Gastroesophageal sphincter (tissue), 4 donors: ENCODE data around the gene UBAP1L. TPM values are rescaled to one million over a fixed set of nuclear protein-coding genes. Genes with fewer than 3 reads are reported as not detected.

Experiments used
- ATAC-seq: fragments of 150-250 bp; one replicate; pipeline ENCODE4 v1.9.1; 2016; ENCODE audit warnings: mild to moderate bottlenecking, moderate library complexity
- H3K27ac ChIP-seq, 4 donors: fragments of 200-600 bp; sonication (generic) in 3 of 4; 1 replicate in 3 of 4; 2 replicates in 1 of 4; pipeline ENCODE4 v1.5.1; 2016 to 2019
- H3K27me3 ChIP-seq: fragments of 200-600 bp; sonication (generic); one replicate; pipeline ENCODE4 v1.5.1; 2019
- H3K36me3 ChIP-seq, 2 donors: fragments of 200-600 bp; sonication (generic); one replicate each; pipeline ENCODE4 v1.5.1; 2019; ENCODE audit warnings: control low read depth in 1 of 2
- H3K4me1 ChIP-seq, 3 donors: fragments of 200-600 bp; sonication (generic); 1 replicate in 2 of 3; 2 replicates in 1 of 3; pipeline ENCODE4 v1.5.1; 2016 to 2019; ENCODE audit warnings: control low read depth in 2 of 3
- H3K4me3 ChIP-seq, 2 donors: fragments of 200-600 bp; sonication (generic); one replicate each; pipeline ENCODE4 v1.5.1; 2019; ENCODE audit warnings: mild to moderate bottlenecking in 1 of 2, moderate library complexity in 1 of 2
- H3K9me3 ChIP-seq, 3 donors: fragments of 200-600 bp; sonication (generic); one replicate each; pipeline ENCODE4 v1.5.1; 2017 to 2019; ENCODE audit warnings: control low read depth in 2 of 3
- EP300 ChIP-seq: sonication (generic); formaldehyde crosslinking; IDR thresholded peaks from one replicate; pipeline ENCODE4 v1.6.1; 2017; ENCODE audit warnings: antibody characterized with exemption, mild to moderate bottlenecking
- POLR2A ChIP-seq, 2 donors: fragments of 450-650 bp; IDR thresholded peaks; one replicate each; pipeline ENCODE4 v1.6.1; 2017; ENCODE audit warnings: antibody characterized with exemption in 2 of 2, mild to moderate bottlenecking in 2 of 2, moderate library complexity in 1 of 2
- POLR2AphosphoS5 ChIP-seq: sonication (generic); formaldehyde crosslinking; IDR thresholded peaks from one replicate; pipeline ENCODE4 v1.6.1; 2017; ENCODE audit warnings: antibody characterized with exemption
- WGBS, 2 donors: methylation state at CpG; one replicate each; pipeline ENCODE4 v1.1.5; 2018; ENCODE audit warnings: low coverage in 1 of 2; 5-methylcytosine and 5-hydroxymethylcytosine counted together
- total RNA-seq, 4 donors: library from RNA; depleted of rRNA; stranded (reverse); fragments of >200 nt; gene quantifications; one replicate each; pipeline ENCODE4 v1.1.0, GENCODE V29; 2016
- TF ChIP-seq, protein P1 (sequence below), 4 experiments: fragments of 200-600 bp in 2 of 4; fragments of 450-650 bp in 2 of 4; sonication (generic) in 1 of 4; IDR thresholded peaks; one replicate each; pipeline ENCODE4 v1.5.1; 2017 to 2019; ENCODE audit warnings: antibody characterized with exemption in 4 of 4, mild to moderate bottlenecking in 2 of 4, moderate library complexity in 2 of 4

The UBAP1L gene
- total RNA-seq, 4 donors from 2014 or later, result 0.12 to 7.5 (median 3.0) TPM

- Histone ChIP-seq H3K4me3 (no peak overlapping the region), H3K36me3 (peaks cover 0 to 72% of the 10 kb centered on the region in 2 donors), H3K4me1 (peaks cover 4 to 89% (median 27%) of the 10 kb centered on the region in 3 donors), H3K9me3 (no peaks in the 10 kb centered on the region), H3K27ac (peak overlapping the region in 3 of 4 donors; percentile 74 to 95 (median 93)), H3K27me3 (no peaks in the 10 kb centered on the region)
- 84% methylated on average over 3 of the region's 8 CpGs; no CpG with 5 or more reads in 1 of the 2 donors for WGBS, 2 donors
- TF ChIP-seq POLR2A (IDR thresholded peaks at IDR 0.05), result no peak
- ATAC-seq, result no peak
Measured at GRCh38 chr15:65057549-65057940, 57.5 kb downstream of the UBAP1L start.

- ATAC-seq, result no peak
- Histone ChIP-seq H3K4me1 (peaks cover 4 to 84% (median 21%) of the 10 kb centered on the region in 3 donors), H3K27ac (peak overlapping the region in 3 of 4 donors; percentile 74 to 95 (median 93)), H3K4me3 (no peak overlapping the region), H3K27me3 (no peaks in the 10 kb centered on the region), H3K9me3 (no peaks in the 10 kb centered on the region), H3K36me3 (peaks cover 0 to 76% of the 10 kb centered on the region in 2 donors)
- TF ChIP-seq EP300 (no peak), POLR2AphosphoS5 (no peak), POLR2A (IDR thresholded peaks at IDR 0.05) (no peak)
- TF ChIP-seq, protein P1, sequence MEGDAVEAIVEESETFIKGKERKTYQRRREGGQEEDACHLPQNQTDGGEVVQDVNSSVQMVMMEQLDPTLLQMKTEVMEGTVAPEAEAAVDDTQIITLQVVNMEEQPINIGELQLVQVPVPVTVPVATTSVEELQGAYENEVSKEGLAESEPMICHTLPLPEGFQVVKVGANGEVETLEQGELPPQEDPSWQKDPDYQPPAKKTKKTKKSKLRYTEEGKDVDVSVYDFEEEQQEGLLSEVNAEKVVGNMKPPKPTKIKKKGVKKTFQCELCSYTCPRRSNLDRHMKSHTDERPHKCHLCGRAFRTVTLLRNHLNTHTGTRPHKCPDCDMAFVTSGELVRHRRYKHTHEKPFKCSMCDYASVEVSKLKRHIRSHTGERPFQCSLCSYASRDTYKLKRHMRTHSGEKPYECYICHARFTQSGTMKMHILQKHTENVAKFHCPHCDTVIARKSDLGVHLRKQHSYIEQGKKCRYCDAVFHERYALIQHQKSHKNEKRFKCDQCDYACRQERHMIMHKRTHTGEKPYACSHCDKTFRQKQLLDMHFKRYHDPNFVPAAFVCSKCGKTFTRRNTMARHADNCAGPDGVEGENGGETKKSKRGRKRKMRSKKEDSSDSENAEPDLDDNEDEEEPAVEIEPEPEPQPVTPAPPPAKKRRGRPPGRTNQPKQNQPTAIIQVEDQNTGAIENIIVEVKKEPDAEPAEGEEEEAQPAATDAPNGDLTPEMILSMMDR (IDR thresholded peaks at IDR 0.05), result no peak
- 68 to 75% methylated on average over 2 to 8 of the region's 8 CpGs for WGBS, 2 donors
Measured at GRCh38 chr15:65056868-65057548, 58.0 kb downstream of the UBAP1L start.

DNA sequence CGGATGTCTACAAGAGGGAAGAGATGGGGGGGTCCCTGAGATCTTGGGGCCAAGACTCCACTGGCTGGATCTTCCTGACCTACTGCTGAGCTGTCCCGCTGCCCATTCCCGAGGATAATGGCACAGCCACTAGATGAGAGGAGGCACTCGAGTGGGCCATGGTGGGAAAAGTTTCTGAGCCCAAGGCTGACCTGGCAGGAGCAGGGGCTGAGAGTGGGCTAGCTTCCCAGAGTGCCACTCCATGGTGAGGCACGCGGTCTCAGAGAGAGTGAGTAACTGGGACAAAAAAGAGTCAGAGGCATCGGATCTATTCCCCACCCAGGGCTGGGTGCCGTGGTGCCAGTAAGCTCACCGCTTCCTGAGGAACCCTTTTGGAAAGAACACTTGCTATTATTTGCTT, 58.9 kb downstream of the UBAP1L start:
- H3K4me1 ChIP-seq, result peaks cover 2 to 77% (median 20%) of the 10 kb centered on the region in 3 donors
- ATAC-seq, result no peak
- 67 to 78% methylated on average over 3 to 6 of the region's 9 CpGs for WGBS, 2 donors
- H3K9me3 ChIP-seq, result no peaks in the 10 kb centered on the region
- H3K4me3 ChIP-seq, result no peak overlapping the region
- no peaks in the 10 kb centered on the region for H3K27me3 ChIP-seq
- peaks cover 0 to 85% of the 10 kb centered on the region in 2 donors for H3K36me3 ChIP-seq
- TF ChIP-seq POLR2A (IDR thresholded peaks at IDR 0.05) (no peak), POLR2AphosphoS5 (no peak), EP300 (no peak)
- TF ChIP-seq, protein P1 (IDR thresholded peaks at IDR 0.05), result no peak
- peak overlapping the region; percentile 22 to 95 (median 84) for H3K27ac ChIP-seq

GRCh38 chr15:65055201-65055870, 59.7 kb downstream of the UBAP1L start:
- H3K27me3 ChIP-seq, result no peaks in the 10 kb centered on the region
- H3K4me1 ChIP-seq, result peaks cover 0 to 74% (median 19%) of the 10 kb centered on the region in 3 donors
- H3K9me3 ChIP-seq, result no peaks in the 10 kb centered on the region
- no peak overlapping the region for H3K4me3 ChIP-seq
- peak overlapping the region; percentile 22 to 95 (median 84) for H3K27ac ChIP-seq
- peaks cover 0 to 88% of the 10 kb centered on the region in 2 donors for H3K36me3 ChIP-seq
- 25% methylated on average over 2 of the region's 6 CpGs; no CpG with 5 or more reads in 1 of the 2 donors for WGBS, 2 donors
- TF ChIP-seq POLR2AphosphoS5, result no peak
- TF ChIP-seq POLR2A (IDR thresholded peaks at IDR 0.05), result no peak
- TF ChIP-seq EP300, result no peak
- TF ChIP-seq, protein P1 (IDR thresholded peaks at IDR 0.05), result no peak
- ATAC-seq, result peak; percentile 55

GRCh38 chr15:65054333-65055200, 60.4 kb downstream of the UBAP1L start:
- H3K4me3 ChIP-seq, result no peak overlapping the region

More at GRCh38 chr15:65054333-65055200, 60.4 kb downstream of the UBAP1L start:
- Histone ChIP-seq H3K9me3 (no peaks in the 10 kb centered on the region), H3K27me3 (no peaks in the 10 kb centered on the region), H3K36me3 (peaks cover 0 to 86% of the 10 kb centered on the region in 2 donors), H3K4me1 (peaks cover 0 to 74% (median 26%) of the 10 kb centered on the region in 3 donors), H3K27ac (peak overlapping the region; percentile 1 to 95 (median 84))
- 4% methylated on average over 4 of the region's 26 CpGs; no CpG with 5 or more reads in 1 of the 2 donors for WGBS, 2 donors
- no peak for TF ChIP-seq POLR2AphosphoS5
- TF ChIP-seq, protein P1 (IDR thresholded peaks at IDR 0.05), result peak in 3 of 4 experiments; percentile 95 to 96 (median 96)
- ATAC-seq, result peak; percentile 70
